ENCODE results near the gene SORCS1.

Gene SORCS1

GRCh38 chr10:107157071-107157470, 7.4 kb downstream of the SORCS1 start:
- Histone ChIP-seq H3K4me3 (ENCODE audit: low read length) (no peak overlapping the region), H3K36me3 (ENCODE audit: insufficient read depth, low read length) (no peaks in the 10 kb centered on the region), H3K27me3 (ENCODE audit: insufficient read depth, low read length) (peaks cover 11% of the 10 kb centered on the region), H3K9me3 (ENCODE audit: insufficient read depth, low read depth, low read length) (peaks cover 14% of the 10 kb centered on the region), H3K9ac (ENCODE audit: low read depth, low read length) (no peak overlapping the region), H3K27ac (ENCODE audit: low read depth, low read length) (no peak overlapping the region), H3K4me1 (ENCODE audit: insufficient read depth, low read length) (peaks cover 20% of the 10 kb centered on the region)
- WGBS, result 90% methylated on average over 1 of the region's 1 CpG

GRCh38 chr10:107152087-107152486, 12.4 kb downstream of the SORCS1 start:
- 100% methylated on average over 1 of the region's 1 CpG for WGBS
- H3K9me3 ChIP-seq (ENCODE audit: insufficient read depth, low read depth, low read length), result peaks cover 28% of the 10 kb centered on the region

GRCh38 chr10:107148906-107149305, 15.6 kb downstream of the SORCS1 start:
- 92% methylated on average over 6 of the region's 6 CpGs for WGBS
- no peak overlapping the region for H3K4me3 ChIP-seq (ENCODE audit: low read length)
- H3K27ac ChIP-seq (ENCODE audit: low read depth, low read length), result no peak overlapping the region
- H3K9ac ChIP-seq (ENCODE audit: low read depth, low read length), result no peak overlapping the region
- no peaks in the 10 kb centered on the region for H3K27me3 ChIP-seq (ENCODE audit: insufficient read depth, low read length)
- no peaks in the 10 kb centered on the region for H3K4me1 ChIP-seq (ENCODE audit: insufficient read depth, low read length)
- no peaks in the 10 kb centered on the region for H3K36me3 ChIP-seq (ENCODE audit: insufficient read depth, low read length)
- H3K9me3 ChIP-seq (ENCODE audit: insufficient read depth, low read depth, low read length), result peaks cover 28% of the 10 kb centered on the region

More at GRCh38 chr10:107152087-107152486, 12.4 kb downstream of the SORCS1 start:
- Histone ChIP-seq H3K27me3 (ENCODE audit: insufficient read depth, low read length) (no peaks in the 10 kb centered on the region), H3K9ac (ENCODE audit: low read depth, low read length) (no peak overlapping the region), H3K4me3 (ENCODE audit: low read length) (no peak overlapping the region), H3K36me3 (ENCODE audit: insufficient read depth, low read length) (no peaks in the 10 kb centered on the region), H3K27ac (ENCODE audit: low read depth, low read length) (no peak overlapping the region), H3K4me1 (ENCODE audit: insufficient read depth, low read length) (no peaks in the 10 kb centered on the region)

- H3K9ac ChIP-seq (ENCODE audit: low read depth, low read length), result no peak overlapping the region
- no peak overlapping the region for H3K27ac ChIP-seq (ENCODE audit: low read depth, low read length)
- H3K27me3 ChIP-seq (ENCODE audit: insufficient read depth, low read length), result no peaks in the 10 kb centered on the region
- no peaks in the 10 kb centered on the region for H3K4me1 ChIP-seq (ENCODE audit: insufficient read depth, low read length)
- H3K4me3 ChIP-seq (ENCODE audit: low read length), result no peak overlapping the region
- no peaks in the 10 kb centered on the region for H3K36me3 ChIP-seq (ENCODE audit: insufficient read depth, low read length)
- no peaks in the 10 kb centered on the region for H3K9me3 ChIP-seq (ENCODE audit: insufficient read depth, low read depth, low read length)
- WGBS, result 65% methylated on average over 4 of the region's 4 CpGs
Measured at GRCh38 chr10:107144490-107144889, 20.0 kb downstream of the SORCS1 start.

GRCh38 chr10:107141524-107142061, 22.9 kb downstream of the SORCS1 start:
- no peak overlapping the region for H3K9ac ChIP-seq (ENCODE audit: low read depth, low read length)
- H3K27ac ChIP-seq (ENCODE audit: low read depth, low read length), result no peak overlapping the region
- H3K4me3 ChIP-seq (ENCODE audit: low read length), result no peak overlapping the region
- WGBS, result 86% methylated on average over 2 of the region's 2 CpGs
- no peaks in the 10 kb centered on the region for H3K9me3 ChIP-seq (ENCODE audit: insufficient read depth, low read depth, low read length)
- no peaks in the 10 kb centered on the region for H3K36me3 ChIP-seq (ENCODE audit: insufficient read depth, low read length)
- H3K27me3 ChIP-seq (ENCODE audit: insufficient read depth, low read length), result no peaks in the 10 kb centered on the region
- H3K4me1 ChIP-seq (ENCODE audit: insufficient read depth, low read length), result no peaks in the 10 kb centered on the region

GRCh38 chr10:107139237-107139636, 25.3 kb downstream of the SORCS1 start:
- no peaks in the 10 kb centered on the region for H3K9me3 ChIP-seq (ENCODE audit: insufficient read depth, low read depth, low read length)
- H3K4me3 ChIP-seq (ENCODE audit: low read length), result no peak overlapping the region
- H3K4me1 ChIP-seq (ENCODE audit: insufficient read depth, low read length), result no peaks in the 10 kb centered on the region
- H3K36me3 ChIP-seq (ENCODE audit: insufficient read depth, low read length), result no peaks in the 10 kb centered on the region
- no peaks in the 10 kb centered on the region for H3K27me3 ChIP-seq (ENCODE audit: insufficient read depth, low read length)
- no peak overlapping the region for H3K27ac ChIP-seq (ENCODE audit: low read depth, low read length)
- no peak overlapping the region for H3K9ac ChIP-seq (ENCODE audit: low read depth, low read length)

GRCh38 chr10:107133656-107134055, 30.9 kb downstream of the SORCS1 start:
- Histone ChIP-seq H3K4me1 (ENCODE audit: insufficient read depth, low read length) (0 out of 2 replicates have a peak, but pooled peaks cover 4% of the 10 kb centered on the region), H3K36me3 (ENCODE audit: insufficient read depth, low read length) (no peaks in the 10 kb centered on the region), H3K9ac (ENCODE audit: low read depth, low read length) (no peak overlapping the region), H3K27ac (ENCODE audit: low read depth, low read length) (no peak overlapping the region), H3K27me3 (ENCODE audit: insufficient read depth, low read length) (no peaks in the 10 kb centered on the region), H3K4me3 (ENCODE audit: low read length) (no peak overlapping the region), H3K9me3 (ENCODE audit: insufficient read depth, low read depth, low read length) (no peaks in the 10 kb centered on the region)
- 94% methylated on average over 1 of the region's 1 CpG for WGBS

- no peaks in the 10 kb centered on the region for H3K9me3 ChIP-seq (ENCODE audit: insufficient read depth, low read depth, low read length)
- H3K9ac ChIP-seq (ENCODE audit: low read depth, low read length), result no peak overlapping the region
- no peaks in the 10 kb centered on the region for H3K27me3 ChIP-seq (ENCODE audit: insufficient read depth, low read length)
- H3K36me3 ChIP-seq (ENCODE audit: insufficient read depth, low read length), result no peaks in the 10 kb centered on the region
- no peak overlapping the region for H3K27ac ChIP-seq (ENCODE audit: low read depth, low read length)
- H3K4me3 ChIP-seq (ENCODE audit: low read length), result no peak overlapping the region
- WGBS, result 92% methylated on average over 6 of the region's 6 CpGs
- H3K4me1 ChIP-seq (ENCODE audit: insufficient read depth, low read length), result 0 out of 2 replicates have a peak, but pooled peaks cover 4% of the 10 kb centered on the region
Measured at GRCh38 chr10:107129000-107129399, 35.5 kb downstream of the SORCS1 start.

GRCh38 chr10:107126512-107127065, 37.9 kb downstream of the SORCS1 start:
- Histone ChIP-seq H3K4me3 (ENCODE audit: low read length) (no peak overlapping the region), H3K9me3 (ENCODE audit: insufficient read depth, low read depth, low read length) (no peaks in the 10 kb centered on the region), H3K36me3 (ENCODE audit: insufficient read depth, low read length) (no peaks in the 10 kb centered on the region), H3K27me3 (ENCODE audit: insufficient read depth, low read length) (no peaks in the 10 kb centered on the region), H3K9ac (ENCODE audit: low read depth, low read length) (no peak overlapping the region), H3K4me1 (ENCODE audit: insufficient read depth, low read length) (0 out of 2 replicates have a peak, but pooled peaks cover 4% of the 10 kb centered on the region), H3K27ac (ENCODE audit: low read depth, low read length) (no peak overlapping the region)
- 91% methylated on average over 5 of the region's 5 CpGs for WGBS

GRCh38 chr10:107122703-107123102, 41.8 kb downstream of the SORCS1 start:
- Histone ChIP-seq H3K36me3 (ENCODE audit: insufficient read depth, low read length) (no peaks in the 10 kb centered on the region), H3K27ac (ENCODE audit: low read depth, low read length) (no peak overlapping the region), H3K27me3 (ENCODE audit: insufficient read depth, low read length) (no peaks in the 10 kb centered on the region), H3K9me3 (ENCODE audit: insufficient read depth, low read depth, low read length) (no peaks in the 10 kb centered on the region), H3K4me3 (ENCODE audit: low read length) (no peak overlapping the region), H3K9ac (ENCODE audit: low read depth, low read length) (no peak overlapping the region), H3K4me1 (ENCODE audit: insufficient read depth, low read length) (no peaks in the 10 kb centered on the region)
- 91% methylated on average over 2 of the region's 2 CpGs for WGBS

- H3K9ac ChIP-seq (ENCODE audit: low read depth, low read length), result no peak overlapping the region
- no peaks in the 10 kb centered on the region for H3K36me3 ChIP-seq (ENCODE audit: insufficient read depth, low read length)
- no peak overlapping the region for H3K4me3 ChIP-seq (ENCODE audit: low read length)
- H3K4me1 ChIP-seq (ENCODE audit: insufficient read depth, low read length), result no peaks in the 10 kb centered on the region
- H3K27ac ChIP-seq (ENCODE audit: low read depth, low read length), result no peak overlapping the region
- no peaks in the 10 kb centered on the region for H3K9me3 ChIP-seq (ENCODE audit: insufficient read depth, low read depth, low read length)
- no peaks in the 10 kb centered on the region for H3K27me3 ChIP-seq (ENCODE audit: insufficient read depth, low read length)
Measured at GRCh38 chr10:107118866-107119265, 45.6 kb downstream of the SORCS1 start.
